ENCODE data around the gene MRPS23.

The MRPS23 gene

DNA sequence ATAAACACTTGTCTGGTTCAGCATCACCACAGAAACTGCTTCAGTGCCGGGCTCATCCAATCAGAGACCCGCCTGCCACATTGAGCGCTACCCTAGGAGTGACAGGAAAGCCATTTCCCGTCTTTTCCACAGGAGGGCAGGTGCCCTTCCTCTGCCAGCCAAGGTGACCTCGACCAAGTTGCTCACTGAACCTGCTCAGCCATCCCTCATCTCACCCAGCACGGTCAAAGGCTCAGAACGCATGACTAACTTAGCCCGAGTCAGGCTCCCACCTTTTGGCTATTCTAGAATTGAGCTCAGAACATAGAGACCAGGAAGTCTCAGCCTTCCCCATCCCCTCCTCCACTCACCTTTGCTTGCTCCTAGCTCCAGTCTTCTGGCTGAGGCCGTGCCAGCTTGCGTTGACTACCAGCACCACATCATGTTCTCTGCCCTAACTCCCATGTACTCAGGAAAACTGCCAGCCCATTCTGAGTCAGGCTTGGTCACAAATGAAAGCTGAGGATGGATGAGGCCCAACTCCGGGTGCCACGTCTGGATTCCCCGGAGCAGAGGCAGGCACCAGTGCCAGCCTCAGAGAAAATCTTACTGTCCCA is 15.6 kb downstream of the MRPS23 start:
- DNase-seq = no peak

DNA sequence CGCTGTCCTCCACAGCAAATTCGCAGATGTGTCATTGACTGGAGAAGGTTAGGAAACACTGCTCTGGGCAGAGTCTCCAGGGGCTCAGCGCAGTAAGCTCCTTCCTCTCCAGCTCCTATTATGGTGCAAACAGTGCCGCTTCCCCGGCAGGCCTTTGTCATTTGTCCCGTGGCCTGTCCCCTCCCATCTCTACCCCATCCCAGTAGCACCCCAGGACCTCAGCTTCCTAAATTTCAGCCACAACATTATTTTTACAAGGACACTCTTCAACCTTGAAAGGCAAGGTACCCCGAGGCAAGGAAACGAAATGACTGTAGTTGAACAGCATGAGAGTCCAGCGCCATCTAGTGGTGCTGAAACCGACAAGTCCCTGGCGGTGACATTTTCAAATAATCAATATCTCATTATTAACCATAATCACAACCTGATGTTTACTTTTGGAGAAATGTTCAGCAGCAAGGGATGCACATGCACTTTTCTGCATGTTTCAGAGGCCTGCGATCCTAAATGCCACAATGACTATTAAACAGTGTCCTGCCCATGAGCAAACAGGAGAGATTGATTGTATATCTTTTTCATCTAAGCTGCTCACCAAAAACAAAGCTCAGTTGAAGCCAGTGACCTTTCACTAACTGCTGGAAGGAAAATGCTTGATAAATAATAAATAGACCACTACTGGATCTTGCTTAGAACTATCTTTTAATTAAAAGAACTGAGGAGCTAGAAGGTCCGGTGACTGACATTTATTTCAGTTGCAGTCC is 16.5 kb downstream of the MRPS23 start:
- peak; percentile 84 for DNase-seq

DNA sequence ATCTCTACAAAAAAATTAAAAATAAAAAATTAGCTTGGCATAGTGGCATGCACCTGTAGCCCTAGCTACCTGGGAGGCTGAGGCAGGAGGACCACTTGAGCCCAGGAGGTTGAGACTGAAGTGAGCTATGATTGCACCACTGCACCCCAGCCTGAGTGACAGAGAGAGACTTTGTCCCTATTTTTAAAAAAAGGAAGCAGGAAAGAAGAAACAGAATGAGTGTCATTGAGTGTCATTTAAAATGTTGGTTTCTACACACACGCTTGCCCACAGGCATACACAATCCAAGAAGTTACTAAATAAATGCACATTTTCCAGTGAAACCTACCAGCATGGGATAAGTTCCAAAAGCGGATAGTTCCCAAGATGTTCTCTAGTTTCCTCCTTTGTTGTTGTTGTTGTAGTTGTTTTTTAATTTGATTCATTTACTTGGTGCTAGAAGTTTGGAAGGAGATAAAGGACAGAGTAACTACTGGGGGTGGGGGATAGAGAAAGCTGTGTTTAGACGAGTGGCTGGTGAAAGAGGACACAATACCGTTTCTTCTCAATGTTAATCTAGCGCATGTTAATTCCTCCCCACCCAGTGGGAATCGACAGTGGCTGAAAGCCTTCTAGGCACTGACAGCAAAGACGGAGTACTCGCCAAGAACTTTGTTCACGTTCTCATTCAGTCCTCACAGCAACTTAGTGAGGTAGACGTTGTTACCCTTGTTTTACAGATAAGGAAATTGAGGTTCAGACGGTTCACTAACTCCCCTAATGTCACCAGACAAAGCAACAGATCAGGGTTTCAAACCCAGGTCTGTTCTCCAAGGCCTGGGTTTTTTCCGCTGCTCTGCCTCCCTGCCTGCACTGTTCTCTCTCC is 17.3 kb downstream of the MRPS23 start:
- no peak for DNase-seq

GRCh38 chr17:57830880-57831279 is 19.0 kb downstream of the MRPS23 start:
- DNase-seq = no peak

- peak; percentile 98 for DNase-seq
Measured at GRCh38 chr17:57823469-57824401, 26.1 kb downstream of the MRPS23 start.

DNA sequence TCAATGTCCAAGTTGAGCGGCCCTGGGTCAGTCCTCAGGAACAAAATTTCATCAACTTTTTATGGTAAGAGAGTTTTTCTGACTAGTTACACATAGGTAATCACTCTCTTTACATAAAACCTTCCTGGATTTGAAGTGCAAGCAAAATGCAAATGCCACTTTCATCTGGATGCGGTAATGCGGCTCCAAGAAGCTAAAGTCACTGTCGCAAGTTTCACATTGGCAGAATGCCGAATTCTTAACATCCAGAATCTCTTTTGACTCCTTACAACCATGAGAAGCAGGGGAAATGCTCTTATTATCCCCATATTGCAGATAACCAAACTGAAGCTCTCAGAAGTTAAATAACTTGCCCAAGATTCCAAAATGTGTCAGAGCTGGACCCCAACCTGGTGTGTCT is 30.0 kb downstream of the MRPS23 start:
- DNase-seq = no peak

- no peak for DNase-seq
Measured at GRCh38 chr17:57819285-57819684, 30.6 kb downstream of the MRPS23 start.

DNA sequence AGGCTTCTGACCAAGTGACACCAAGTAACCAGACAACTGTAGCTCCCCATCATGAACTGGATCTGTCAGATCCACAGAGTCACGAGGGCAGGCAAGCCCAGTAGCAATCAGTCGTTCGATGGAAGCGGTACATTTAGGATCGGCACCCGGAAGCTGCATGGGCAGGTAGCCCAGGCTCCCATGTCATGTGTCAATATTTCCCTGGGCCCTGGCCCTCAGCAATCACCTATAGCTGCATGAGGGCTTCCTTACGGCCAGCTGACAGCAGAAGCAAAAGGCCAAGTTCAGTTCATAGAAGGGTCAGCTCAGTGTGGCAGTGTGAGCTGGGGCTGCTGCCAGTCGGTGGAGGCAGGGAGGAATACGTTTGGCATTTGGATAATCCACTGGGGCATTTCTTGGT is 31.8 kb downstream of the MRPS23 start:
- no peak for DNase-seq

DNA sequence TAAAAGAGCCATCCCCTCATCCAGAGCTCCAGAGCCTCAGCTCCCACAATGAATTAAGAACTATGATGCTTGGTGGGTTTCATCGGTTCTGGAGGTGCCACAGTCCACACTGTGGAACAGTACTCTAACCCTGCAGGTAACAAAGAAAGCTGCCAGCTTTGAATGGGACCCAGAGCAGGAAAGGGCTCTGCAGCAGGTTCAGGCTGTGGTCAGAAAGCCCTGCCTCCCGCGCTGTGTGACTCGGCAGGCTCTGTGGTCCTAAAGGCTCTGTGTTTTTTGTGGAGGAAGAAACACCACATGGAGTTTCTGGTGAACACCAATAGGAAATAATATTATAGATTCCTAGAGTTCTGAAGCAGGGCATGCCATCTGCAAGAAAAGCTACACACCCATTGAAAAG is 32.5 kb downstream of the MRPS23 start:
- no peak for DNase-seq

- DNase-seq = no peak
Measured at GRCh38 chr17:57814421-57814820, 35.4 kb downstream of the MRPS23 start.

- no peak for DNase-seq
Measured at GRCh38 chr17:57811638-57812280, 38.1 kb downstream of the MRPS23 start.

GRCh38 chr17:57810721-57811637 is 38.9 kb downstream of the MRPS23 start:
- peak; percentile 25 for DNase-seq

DNA sequence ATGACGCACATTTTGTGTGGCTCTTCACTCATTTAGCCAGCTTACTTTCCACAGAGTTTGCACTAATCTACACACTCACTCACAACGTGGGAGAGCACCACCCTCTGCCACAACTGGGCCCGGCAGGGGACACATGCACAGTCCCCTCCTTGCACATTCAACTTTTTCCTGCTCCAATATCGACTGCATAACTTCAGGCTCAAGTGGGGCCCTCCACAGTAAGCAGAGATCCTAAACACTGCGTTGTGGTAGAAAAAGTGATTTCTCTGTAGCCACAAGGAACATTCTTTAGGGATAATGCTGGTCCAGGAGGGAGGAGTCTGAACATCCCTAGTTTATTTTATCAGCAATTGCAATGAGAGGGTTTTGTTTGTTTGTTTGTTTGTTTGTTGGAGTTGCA is 40.0 kb downstream of the MRPS23 start:
- no peak for DNase-seq

DNA sequence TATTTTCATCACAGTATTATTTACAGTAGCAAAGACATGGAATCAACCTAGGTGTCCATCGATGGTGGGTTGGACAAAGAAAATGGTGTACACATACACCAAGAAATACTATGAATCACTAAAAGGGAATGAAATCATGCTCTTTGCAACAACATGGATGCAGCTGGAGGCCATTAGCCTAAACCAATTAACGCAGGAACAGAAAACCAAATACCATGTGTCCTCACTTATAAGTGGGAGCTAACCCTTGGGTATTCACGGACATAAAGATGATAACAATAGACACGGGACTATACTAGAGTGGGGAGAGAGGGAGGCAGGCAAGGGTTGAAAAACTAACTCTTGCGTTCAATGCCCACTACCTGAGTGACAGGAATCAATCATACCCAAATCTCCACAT is 41.0 kb downstream of the MRPS23 start:
- DNase-seq = no peak

- peak; percentile 79 for DNase-seq
Measured at GRCh38 chr17:57806167-57806830, 43.5 kb downstream of the MRPS23 start.

GRCh38 chr17:57803021-57803420 is 46.8 kb downstream of the MRPS23 start:
- no peak for DNase-seq

DNA sequence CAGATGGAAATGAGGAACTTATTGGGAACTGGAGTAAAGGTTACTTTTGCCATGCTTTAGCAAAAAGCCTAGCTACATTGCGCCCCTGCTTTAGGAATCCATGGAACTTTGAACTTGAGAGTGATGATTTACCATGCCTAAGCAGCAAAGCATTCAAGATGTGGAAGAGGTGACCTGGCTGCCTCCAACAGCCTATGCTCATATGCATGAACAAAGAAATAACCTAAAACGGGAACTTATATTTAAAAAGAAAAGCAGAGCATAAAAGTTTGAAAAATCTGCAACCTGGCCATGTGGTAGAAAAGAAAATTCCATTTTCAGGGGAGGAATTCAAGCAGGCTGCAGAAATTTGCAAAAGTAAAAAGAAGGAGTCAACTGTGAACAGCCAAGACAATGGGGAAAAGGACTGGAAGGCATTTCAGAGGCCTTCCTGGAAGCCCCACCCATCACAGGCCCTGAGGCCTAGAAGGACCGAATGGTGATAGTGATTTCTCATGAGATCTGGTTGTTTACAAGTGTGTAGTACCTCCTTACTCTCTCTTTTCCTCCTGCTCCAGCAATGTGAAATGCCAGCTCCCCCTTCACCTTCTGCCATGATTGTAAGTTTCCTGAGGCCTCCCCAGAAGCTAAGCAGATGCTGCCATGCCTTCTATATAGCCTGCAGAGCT is 48.7 kb downstream of the MRPS23 start:
- DNase-seq = no peak

DNA sequence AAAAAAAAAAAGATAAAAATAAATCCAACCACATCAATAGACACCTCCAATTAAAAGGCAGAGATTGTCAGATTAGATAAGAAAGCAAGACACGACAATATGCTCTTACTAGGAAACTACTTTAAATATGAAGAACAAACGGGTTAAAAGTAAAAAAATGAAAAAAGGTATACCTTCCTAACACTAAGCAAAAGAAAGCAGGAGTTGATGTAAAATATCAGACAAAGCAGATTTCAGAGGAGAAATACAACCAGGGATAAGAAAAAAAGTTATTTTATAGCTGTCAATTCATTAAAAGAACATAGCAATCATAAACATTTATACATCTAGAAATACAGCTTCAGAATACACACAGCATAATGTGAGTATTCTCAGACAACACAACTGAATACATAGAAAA is 55.0 kb downstream of the MRPS23 start:
- no peak for DNase-seq

- DNase-seq = no peak
Measured at GRCh38 chr17:57788725-57789124, 61.1 kb downstream of the MRPS23 start.

DNA sequence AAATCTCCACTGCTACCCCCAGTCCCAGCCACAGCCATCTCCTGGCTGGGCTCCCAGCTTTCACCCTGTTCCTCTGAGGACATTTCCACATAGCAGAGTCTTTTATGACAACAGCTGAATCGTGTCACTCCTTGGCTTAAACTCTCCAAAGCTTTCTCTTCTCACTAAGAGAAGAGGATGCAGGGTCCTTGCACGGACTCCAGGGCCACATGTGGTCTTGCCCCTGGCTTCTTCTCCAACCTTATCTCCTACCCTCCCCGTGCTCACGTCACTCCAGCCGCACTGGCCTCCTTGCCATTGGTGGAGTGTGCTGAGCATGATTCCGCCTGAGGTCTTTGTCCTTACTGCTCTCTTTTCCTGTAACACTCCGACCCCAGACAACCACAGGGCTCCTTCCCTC is 64.8 kb downstream of the MRPS23 start:
- no peak for DNase-seq
